HUES64 (cell line): Measurements from ENCODE around the gene R3HDM2. TPM values are rescaled to one million over a fixed set of nuclear protein-coding genes. Genes with fewer than 3 reads are reported as not detected.
A peak's percentile ranks its signal among the peaks of the same experiment; 100 is the strongest.

Experiments used
- H3K27ac ChIP-seq: 2 replicates; pipeline ENCODE4 v1.7.0; 2013; ENCODE audit warnings: low read depth, low read length, inconsistent platforms
- H3K27me3 ChIP-seq: 2 replicates; pipeline ENCODE4 v1.6.1; 2013; ENCODE audit warnings: mild to moderate bottlenecking, low read length; ENCODE audit not compliant: insufficient read depth
- H3K36me3 ChIP-seq: 2 replicates; pipeline ENCODE4 v1.6.1; 2013; ENCODE audit warnings: mild to moderate bottlenecking, low read length; ENCODE audit not compliant: insufficient read depth
- H3K4me1 ChIP-seq: 2 replicates; pipeline ENCODE4 v1.6.1; 2013; ENCODE audit warnings: mild to moderate bottlenecking, low read length, moderate library complexity; ENCODE audit not compliant: insufficient read depth
- H3K4me3 ChIP-seq: 2 replicates; pipeline ENCODE4 v1.5.1; 2013; ENCODE audit warnings: mild to moderate bottlenecking, low read length, moderate library complexity
- H3K9ac ChIP-seq: 2 replicates; pipeline ENCODE4 v1.6.1; 2013; ENCODE audit warnings: mild to moderate bottlenecking, low read depth, low read length
- H3K9me3 ChIP-seq: 2 replicates; pipeline ENCODE4 v1.6.1; 2013; ENCODE audit warnings: low read depth, low read length; ENCODE audit not compliant: insufficient read depth
- WGBS: fragments of 150-250, 120-280 bp; methylation state at CpG from one replicate; pipeline ENCODE4 v1.1.7; 2013; ENCODE audit warnings: missing lambda C conversion rate; 5-methylcytosine and 5-hydroxymethylcytosine counted together
- polyA plus RNA-seq, 2 experiments: library from polyadenylated mRNA; stranded (reverse); fragments of 50-300 nt; gene quantifications; one replicate each; pipeline ENCODE4 v1.2.3, GENCODE V29; 2013

The R3HDM2 gene
- polyA plus RNA-seq (2013, experiment 1 of 2) = 11.6 TPM
- 17.9 TPM for polyA plus RNA-seq (2013, experiment 2 of 2)

DNA sequence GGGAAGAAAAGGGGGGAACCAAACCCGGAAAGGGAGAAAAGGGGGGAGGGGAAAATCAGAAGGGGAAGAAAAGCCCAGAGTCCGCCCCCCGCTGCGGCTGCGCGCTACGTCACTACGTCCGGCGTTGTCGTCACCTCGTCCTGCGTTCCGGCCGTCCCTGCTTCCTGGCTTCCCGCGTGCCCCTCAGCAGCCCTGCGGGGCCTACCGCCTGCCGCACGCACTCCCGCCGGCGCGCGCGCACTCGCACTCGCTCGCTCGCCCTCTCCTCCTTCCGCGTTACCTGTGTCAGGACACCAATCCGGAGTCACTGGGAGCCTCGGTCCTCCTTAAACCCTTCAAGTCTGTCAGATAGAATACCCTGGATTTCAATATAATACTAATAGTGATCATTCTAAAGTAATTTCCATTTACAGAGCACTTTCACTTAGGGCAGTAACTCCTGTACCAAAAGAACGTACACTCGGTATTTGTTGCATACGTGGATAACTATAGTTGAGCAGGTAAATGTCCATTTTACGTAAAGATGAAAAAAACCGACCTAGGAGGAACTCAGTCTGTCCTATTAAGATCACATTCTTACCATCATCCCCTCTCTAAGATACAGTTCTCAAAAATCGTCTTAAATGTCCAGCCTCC lies at the start of gene R3HDM2:
R3HDM2 (minus strand) TSS at position 113 of the 636 bp plus-strand sequence. CDS start 120,615 bp downstream, outside the sequence.
- Histone ChIP-seq H3K9me3 (no peaks in the 10 kb centered on the region), H3K27ac (peak within 1 kb of the TSS; percentile 59), H3K36me3 (no peaks in the 10 kb centered on the region), H3K9ac (peak within 1 kb of the TSS; percentile 80), H3K4me3 (peak within 1 kb of the TSS; percentile 66), H3K27me3 (no peaks in the 10 kb centered on the region), H3K4me1 (peaks cover 13% of the 10 kb centered on the region; the same call in 1 of the 2 replicates)
- 10% methylated on average over 41 of the region's 41 CpGs for WGBS

DNA sequence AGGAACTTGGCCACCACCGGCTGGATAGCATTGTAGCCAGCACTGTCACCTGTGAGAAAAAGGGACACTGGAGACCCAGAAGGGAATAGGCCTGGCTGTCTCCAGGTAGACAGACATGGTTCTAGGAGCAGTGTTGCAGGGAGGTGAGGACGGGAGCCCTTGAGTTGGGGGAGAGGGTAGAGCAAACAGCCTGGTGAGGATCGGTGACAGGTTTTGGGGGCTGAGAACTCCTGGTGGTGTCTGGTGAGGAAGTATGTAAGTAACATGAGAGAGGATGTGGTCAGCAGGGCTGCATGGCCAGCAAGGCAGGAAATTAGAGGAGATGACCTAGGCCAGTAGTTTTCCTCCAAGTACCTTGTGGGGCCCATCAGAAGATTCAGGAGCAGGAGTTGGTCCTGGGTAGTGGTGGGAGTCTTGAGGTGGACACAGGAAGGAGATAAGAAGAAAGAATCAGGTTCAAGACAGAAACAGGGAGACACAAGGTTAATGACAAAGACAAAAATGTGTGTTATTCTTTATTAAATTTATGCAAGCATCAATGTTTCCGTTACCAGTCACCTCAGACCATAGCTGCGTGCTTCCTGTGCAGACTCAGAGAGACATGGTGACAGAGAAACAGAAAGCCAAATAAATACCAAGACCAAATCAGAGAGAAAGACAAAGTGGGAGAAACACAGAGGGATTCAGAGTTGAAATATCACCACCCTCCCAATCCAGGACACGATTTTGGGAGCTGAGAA lies 48.7 kb upstream of the R3HDM2 start, which contains the start of gene ARHGAP9:
ARHGAP9 (minus strand) TSS at position 491 of the 740 bp plus-strand sequence; CDS start at position 31, 460 bp downstream.
- H3K27ac ChIP-seq = no peak within 1 kb of the TSS
- H3K36me3 ChIP-seq = no peaks in the 10 kb centered on the region
- WGBS = 92% methylated on average over 6 of the region's 6 CpGs
- peaks cover 43% of the 10 kb centered on the region for H3K27me3 ChIP-seq
- H3K9ac ChIP-seq = no peak within 1 kb of the TSS
- H3K4me3 ChIP-seq = no peak within 1 kb of the TSS
- H3K4me1 ChIP-seq = peaks cover 5% of the 10 kb centered on the region
- no peaks in the 10 kb centered on the region for H3K9me3 ChIP-seq

DNA sequence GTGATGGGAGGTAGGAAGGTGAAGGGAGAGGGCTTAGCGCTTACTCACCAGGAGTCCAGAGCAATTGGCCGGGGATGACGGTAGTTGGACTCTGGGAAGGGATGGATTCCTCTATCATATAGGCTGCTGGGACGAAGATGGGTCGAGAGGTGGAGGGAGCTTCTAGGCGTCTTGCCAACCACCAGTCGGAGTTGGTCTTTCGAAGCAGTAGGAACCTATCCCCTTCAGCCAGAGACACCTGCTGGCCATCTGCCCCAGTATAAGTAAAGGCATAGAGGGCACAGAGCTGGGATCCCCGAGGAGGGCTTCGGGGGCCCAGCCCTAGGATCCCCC lies 48.2 kb upstream of the R3HDM2 start:
- no peaks in the 10 kb centered on the region for H3K9me3 ChIP-seq
- no peak overlapping the region for H3K9ac ChIP-seq
- peaks cover 48% of the 10 kb centered on the region for H3K27me3 ChIP-seq
- 94% methylated on average over 10 of the region's 10 CpGs for WGBS
- no peaks in the 10 kb centered on the region for H3K36me3 ChIP-seq
- H3K27ac ChIP-seq = no peak overlapping the region
- H3K4me1 ChIP-seq = peaks cover 5% of the 10 kb centered on the region
- no peak overlapping the region for H3K4me3 ChIP-seq

DNA sequence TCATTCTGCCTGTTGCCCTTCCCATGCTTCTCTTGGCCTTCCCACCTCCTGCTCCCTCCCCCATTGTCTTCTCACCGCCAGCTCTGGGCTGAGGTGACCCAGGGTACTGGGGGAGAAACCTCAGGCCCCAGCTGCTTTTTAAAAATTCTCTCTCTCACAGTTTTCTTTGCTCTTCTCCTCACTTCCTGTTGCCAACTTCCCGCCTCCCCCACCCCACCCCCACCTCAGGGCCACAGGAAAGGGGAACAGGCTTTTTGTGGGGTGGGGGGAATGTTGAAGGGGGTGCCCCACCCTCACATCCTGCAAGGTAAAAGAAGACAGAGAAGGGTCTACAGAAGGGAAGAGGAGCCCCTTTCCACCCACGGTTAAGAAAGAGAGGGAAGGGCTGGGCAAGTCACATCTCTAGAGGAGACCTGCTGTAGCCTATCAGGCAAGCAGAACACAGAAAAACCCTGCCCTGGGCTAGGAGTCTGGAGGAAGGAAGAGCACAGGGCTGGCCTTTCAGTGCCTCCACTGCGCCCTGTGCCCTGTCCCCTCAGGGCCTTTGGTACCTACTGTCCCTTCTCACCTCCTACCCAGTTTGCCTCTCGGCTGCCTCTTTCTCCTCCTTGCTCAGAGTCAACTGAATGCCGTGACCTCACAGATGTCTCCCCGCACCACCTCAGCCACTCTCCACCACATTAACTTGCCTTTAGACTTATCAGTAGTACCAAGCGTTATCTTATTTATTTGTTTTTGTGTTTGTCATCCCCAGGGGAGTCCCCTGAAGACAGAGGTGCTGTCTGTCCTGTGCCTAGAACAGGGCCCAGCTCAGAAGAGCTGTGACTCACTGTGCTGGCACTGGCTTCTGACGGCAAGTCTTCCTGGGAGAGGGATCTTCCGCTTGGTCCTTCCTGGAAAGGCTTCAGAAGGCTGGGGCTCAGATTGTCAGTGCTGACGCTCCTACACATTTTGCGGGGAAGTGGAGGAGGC lies 47.2 kb upstream of the R3HDM2 start:
- 80% methylated on average over 11 of the region's 12 CpGs for WGBS
- Histone ChIP-seq H3K9me3 (no peaks in the 10 kb centered on the region), H3K27me3 (peaks cover 56% of the 10 kb centered on the region), H3K36me3 (no peaks in the 10 kb centered on the region), H3K9ac (no peak overlapping the region), H3K4me1 (peaks cover 5% of the 10 kb centered on the region), H3K27ac (no peak overlapping the region), H3K4me3 (no peak overlapping the region)

DNA sequence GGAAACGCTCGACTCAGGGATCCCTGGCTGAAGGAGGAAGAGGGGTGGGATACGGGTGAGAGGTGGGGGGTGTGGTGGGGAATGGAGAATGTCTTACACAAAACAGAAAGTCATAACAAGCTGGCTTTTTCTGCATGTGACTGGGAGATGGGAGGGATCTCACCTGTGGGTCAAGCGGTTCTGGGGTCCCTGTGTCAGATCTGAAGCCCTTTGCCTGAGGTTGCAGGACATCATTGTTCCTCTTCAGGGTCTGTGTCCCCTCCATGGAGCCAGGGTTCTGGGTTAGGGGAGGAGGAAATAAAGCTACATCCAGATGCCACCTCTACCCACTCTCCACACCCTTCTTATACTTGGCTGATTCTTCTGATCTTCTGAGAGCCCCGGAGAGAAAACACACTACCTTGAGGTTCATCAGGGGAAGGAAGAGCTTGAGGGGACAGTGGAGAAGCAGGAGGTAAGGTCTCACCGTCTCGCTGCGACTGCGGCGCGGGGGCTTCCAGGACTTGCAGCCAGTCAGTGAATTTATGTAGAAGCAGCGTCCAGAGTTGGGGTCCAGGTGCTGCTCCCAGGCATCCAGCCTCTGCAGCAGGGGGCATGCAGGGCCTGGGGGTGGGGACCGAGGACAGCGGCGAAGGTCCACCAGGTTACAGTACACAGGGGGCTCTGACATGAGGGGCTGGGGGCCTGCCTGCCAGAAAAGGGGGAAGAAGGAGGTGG lies 46.3 kb upstream of the R3HDM2 start:
- H3K27ac ChIP-seq = no peak overlapping the region
- H3K27me3 ChIP-seq = peaks cover 65% of the 10 kb centered on the region
- H3K9ac ChIP-seq = no peak overlapping the region
- no peaks in the 10 kb centered on the region for H3K36me3 ChIP-seq
- H3K9me3 ChIP-seq = no peaks in the 10 kb centered on the region
- WGBS = 87% methylated on average over 15 of the region's 15 CpGs
- H3K4me3 ChIP-seq = no peak overlapping the region
- peaks cover 5% of the 10 kb centered on the region for H3K4me1 ChIP-seq

DNA sequence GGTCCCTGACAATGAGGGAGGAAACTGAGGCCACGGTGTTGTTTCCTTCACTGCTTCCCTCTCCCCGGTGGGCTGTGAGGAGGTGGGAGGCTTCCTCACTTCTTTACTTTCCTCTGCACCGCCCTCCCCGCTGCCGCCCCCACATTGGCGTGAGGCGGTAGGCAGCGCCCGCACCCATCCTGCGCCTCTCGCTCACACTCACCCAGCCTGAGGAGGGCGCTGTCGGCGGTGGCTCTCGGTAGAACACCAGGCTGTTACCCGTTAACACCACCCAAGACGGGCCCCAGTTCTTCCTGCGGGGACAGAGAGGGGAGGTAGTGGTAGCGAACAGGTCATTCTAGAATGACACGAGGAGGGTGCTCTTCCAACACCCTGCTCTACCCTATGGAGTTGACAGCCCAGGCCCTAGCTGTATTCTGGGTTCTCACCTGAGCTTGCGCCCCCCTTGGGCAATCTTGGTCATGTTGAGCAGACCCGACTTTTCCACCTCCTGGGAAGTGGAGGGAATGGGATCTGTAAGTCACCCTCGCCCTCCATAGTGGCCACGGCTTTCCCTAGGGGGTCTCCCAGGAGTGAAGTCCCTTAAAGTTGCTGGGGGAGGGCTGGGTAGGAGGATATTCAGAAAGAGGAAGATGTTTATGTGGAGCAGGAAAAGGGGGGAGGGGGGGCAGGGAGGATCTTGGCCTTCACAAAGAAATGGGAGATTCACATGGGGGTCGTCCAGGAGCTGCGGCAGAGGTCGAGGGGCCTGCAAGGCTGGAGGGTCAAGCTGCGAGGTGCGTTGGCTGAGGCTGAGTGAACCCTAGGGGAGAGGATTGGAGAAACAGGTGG lies 45.5 kb upstream of the R3HDM2 start:
- H3K27me3 ChIP-seq = peaks cover 68% of the 10 kb centered on the region
- no peaks in the 10 kb centered on the region for H3K9me3 ChIP-seq
- H3K36me3 ChIP-seq = no peaks in the 10 kb centered on the region
- H3K9ac ChIP-seq = no peak overlapping the region
- no peak overlapping the region for H3K27ac ChIP-seq
- WGBS = 47% methylated on average over 28 of the region's 29 CpGs
- peaks cover 5% of the 10 kb centered on the region for H3K4me1 ChIP-seq
- H3K4me3 ChIP-seq = peak overlapping the region; percentile 49

DNA sequence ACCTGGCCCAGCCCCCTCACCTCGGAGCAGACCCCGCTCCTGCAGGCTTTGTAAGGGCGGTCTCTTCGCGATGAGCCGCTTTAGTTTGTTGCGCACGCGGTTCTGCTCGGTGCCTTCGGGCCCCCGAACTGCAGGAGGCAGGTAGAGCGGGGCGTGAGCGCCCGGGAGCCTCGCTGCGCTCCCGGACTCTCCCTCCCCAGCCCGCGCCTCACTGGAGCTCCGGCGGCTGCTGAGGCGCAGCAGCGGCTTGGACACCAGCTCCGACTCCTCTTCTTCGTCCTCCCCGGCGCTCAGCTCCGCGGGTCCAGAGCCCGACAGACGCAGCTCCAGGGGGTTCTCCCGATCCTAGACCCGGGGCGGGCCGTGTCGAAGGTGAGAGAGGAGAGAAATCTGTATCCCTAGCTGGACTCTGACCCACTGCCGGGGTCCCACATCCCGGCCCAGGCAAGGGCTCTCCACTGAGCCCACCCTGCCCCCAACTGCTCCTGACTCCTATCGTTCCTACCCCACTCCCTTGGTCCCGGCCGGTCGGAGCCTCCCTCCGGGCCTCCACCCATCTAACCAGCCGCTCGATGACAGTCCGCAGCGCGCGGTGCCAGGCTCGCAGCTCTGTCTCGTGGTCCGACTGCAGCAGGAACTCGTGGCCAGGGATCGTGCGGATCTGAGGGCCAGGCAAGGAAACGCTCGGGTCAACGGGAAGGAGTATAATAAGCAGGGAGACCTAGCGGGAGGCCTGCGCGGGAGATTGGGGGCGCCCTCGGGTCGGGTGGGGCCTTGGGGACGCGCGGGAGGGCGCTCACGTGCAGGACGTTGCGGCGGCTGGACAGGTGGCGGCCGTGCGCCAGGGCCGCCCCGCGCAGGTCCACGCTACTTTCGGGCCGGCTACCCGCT lies 44.7 kb upstream of the R3HDM2 start:
- Histone ChIP-seq H3K27ac (no peak overlapping the region), H3K9ac (peak overlapping the region; percentile 30; the same call in 1 of the 2 replicates), H3K36me3 (no peaks in the 10 kb centered on the region), H3K27me3 (peaks cover 68% of the 10 kb centered on the region), H3K4me3 (peak overlapping the region; percentile 49), H3K9me3 (no peaks in the 10 kb centered on the region), H3K4me1 (peaks cover 5% of the 10 kb centered on the region)
- WGBS = 2% methylated on average over 84 of the region's 84 CpGs

DNA sequence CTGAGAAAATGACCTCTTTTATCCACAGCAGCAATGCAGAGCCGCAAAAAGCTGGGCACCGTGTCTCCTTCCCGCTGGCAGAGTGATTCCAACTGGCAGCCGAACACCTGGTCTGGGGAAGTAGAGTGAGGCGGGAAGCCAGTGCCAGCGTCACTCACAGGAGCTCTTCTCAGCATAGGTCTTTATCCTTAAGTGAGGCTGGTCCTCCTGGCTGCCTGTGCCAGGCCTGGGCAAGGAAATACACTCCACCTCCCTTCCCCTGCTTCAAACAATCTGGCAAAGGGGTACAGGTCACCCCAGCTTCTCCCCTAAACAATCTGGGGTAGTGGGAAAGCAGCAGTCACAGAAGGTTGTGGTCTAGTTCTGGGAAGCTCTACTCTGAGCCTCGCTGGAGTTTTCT lies 44.0 kb upstream of the R3HDM2 start:
- Histone ChIP-seq H3K27ac (no peak overlapping the region), H3K9me3 (no peaks in the 10 kb centered on the region), H3K4me3 (peak overlapping the region; percentile 49), H3K27me3 (peaks cover 67% of the 10 kb centered on the region), H3K4me1 (peaks cover 5% of the 10 kb centered on the region), H3K36me3 (no peaks in the 10 kb centered on the region; the same call in 1 of the 2 replicates), H3K9ac (no peak overlapping the region; the same call in 1 of the 2 replicates)
- WGBS = 65% methylated on average over 7 of the region's 7 CpGs

DNA sequence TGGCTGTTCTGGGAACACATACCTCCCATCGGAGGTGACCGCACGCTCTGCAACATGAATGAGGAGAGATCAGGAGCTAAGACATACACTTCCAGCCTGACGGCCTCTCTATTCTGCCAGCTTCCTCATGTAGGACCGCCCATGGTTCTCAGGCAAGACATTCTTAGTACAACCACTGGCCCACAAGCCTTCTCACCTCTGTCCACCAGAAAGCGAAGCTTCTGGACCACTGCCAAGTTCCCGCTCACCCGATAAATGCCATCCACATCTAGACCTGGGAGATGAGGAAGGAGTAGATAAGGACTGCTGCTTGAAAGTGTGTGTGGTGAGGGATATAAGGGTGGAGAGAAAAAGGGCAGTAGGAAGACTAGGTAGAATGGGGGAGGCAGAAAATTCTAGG lies 43.6 kb upstream of the R3HDM2 start:
- Histone ChIP-seq H3K9me3 (no peaks in the 10 kb centered on the region), H3K4me1 (peaks cover 5% of the 10 kb centered on the region), H3K9ac (no peak overlapping the region), H3K27me3 (peaks cover 63% of the 10 kb centered on the region), H3K27ac (no peak overlapping the region), H3K4me3 (no peak overlapping the region), H3K36me3 (no peaks in the 10 kb centered on the region; the same call in 1 of the 2 replicates)
- WGBS = 95% methylated on average over 8 of the region's 8 CpGs
